HG03045 (cell line): ENCODE results near the gene COG3.

Source experiments
- ATAC-seq: cut with Tn5 transposase; IDR thresholded peaks from one replicate; pipeline ENCODE4 v1.9.1; 2021; ENCODE audit warnings: mild to moderate bottlenecking, moderate library complexity; ENCODE audit not compliant: unreplicated experiment

The COG3 gene

GRCh38 chr13:45503658-45504057 lies 38.9 kb downstream of the COG3 start:
- no peak for ATAC-seq

GRCh38 chr13:45506811-45507210 lies 42.1 kb downstream of the COG3 start:
- no peak for ATAC-seq

- no peak for ATAC-seq
These were observed 44.0 kb downstream of the COG3 start for GRCh38 chr13:45508776-45509175.

- ATAC-seq: no peak
These were observed 45.9 kb downstream of the COG3 start for GRCh38 chr13:45510672-45511071.

GRCh38 chr13:45511310-45512097 lies 46.8 kb downstream of the COG3 start:
- no peak for ATAC-seq

GRCh38 chr13:45512098-45512496 lies 47.4 kb downstream of the COG3 start:
- no peak for ATAC-seq

GRCh38 chr13:45516757-45517156 lies 52.0 kb downstream of the COG3 start:
- no peak for ATAC-seq

- no peak for ATAC-seq
These were observed 53.9 kb downstream of the COG3 start for GRCh38 chr13:45518525-45519245.

- no peak for ATAC-seq
These were observed 54.8 kb downstream of the COG3 start for GRCh38 chr13:45519493-45519892.

- no peak for ATAC-seq
These were observed 56.6 kb downstream of the COG3 start for GRCh38 chr13:45521297-45521696.

- ATAC-seq: no peak
These were observed 57.8 kb downstream of the COG3 start for GRCh38 chr13:45522571-45522970.

- ATAC-seq: no peak
These were observed 63.1 kb downstream of the COG3 start for GRCh38 chr13:45527699-45528462.

- ATAC-seq: no peak
These were observed 65.0 kb downstream of the COG3 start for GRCh38 chr13:45529758-45530157.

- ATAC-seq: no peak
These were observed 69.9 kb downstream of the COG3 start for GRCh38 chr13:45534604-45535003.

- ATAC-seq: no peak
These were observed 71.5 kb downstream of the COG3 start for GRCh38 chr13:45536224-45536623.

GRCh38 chr13:45537516-45537915 lies 72.8 kb downstream of the COG3 start:
- no peak for ATAC-seq

- no peak for ATAC-seq
These were observed 73.6 kb downstream of the COG3 start for GRCh38 chr13:45538382-45538781.

GRCh38 chr13:45540195-45540594 lies 75.5 kb downstream of the COG3 start:
- no peak for ATAC-seq

GRCh38 chr13:45540864-45541263 lies 76.1 kb downstream of the COG3 start:
- no peak for ATAC-seq

- no peak for ATAC-seq
These were observed 77.1 kb downstream of the COG3 start for GRCh38 chr13:45541806-45542205.

GRCh38 chr13:45542391-45542790 lies 77.7 kb downstream of the COG3 start:
- no peak for ATAC-seq

GRCh38 chr13:45542878-45543277 lies 78.1 kb downstream of the COG3 start:
- ATAC-seq: no peak
